Kidney epithelial cell (primary cell): ENCODE measurements around the gene JAM3. TPM values are rescaled to one million over a fixed set of nuclear protein-coding genes. Genes with fewer than 3 reads are reported as not detected.

Experiments
- DNase-seq: peaks from one replicate; pipeline ENCODE4 v3.0.0-alpha.2; 2010; ENCODE audit warnings: low read depth
- H3K27me3 ChIP-seq: 2 replicates; pipeline ENCODE4 v1.6.0; 2011; ENCODE audit warnings: low read length; ENCODE audit not compliant: control insufficient read depth, insufficient read depth
- H3K36me3 ChIP-seq: 2 replicates; pipeline ENCODE4 v1.5.1; 2011; ENCODE audit warnings: low read length; ENCODE audit not compliant: control insufficient read depth, insufficient read depth
- H3K4me3 ChIP-seq: 2 replicates; pipeline ENCODE4 v1.5.1; 2011; ENCODE audit warnings: low read depth, mild to moderate bottlenecking, control low read depth, low read length
- total RNA-seq: library from RNA; depleted of rRNA; stranded (reverse); fragments of >200 nt; gene quantifications from 2 replicates; pipeline ENCODE4 v1.2.3, GENCODE V29; 2015
- TF ChIP-seq, protein P1 (sequence below): IDR thresholded peaks from 2 replicates; pipeline ENCODE4 v1.5.1; 2011; ENCODE audit warnings: mild to moderate bottlenecking, moderate library complexity, low read length, control low read depth, inconsistent platforms; ENCODE audit not compliant: insufficient read depth, poor library complexity, severe bottlenecking

JAM3 gene
- total RNA-seq, 1 donor from 2014 or later = 28.0 TPM

GRCh38 chr11:134062265-134063123 is 6.4 kb upstream of the JAM3 start:
- Histone ChIP-seq H3K36me3 (no peaks in the 10 kb centered on the region), H3K27me3 (peaks cover 6% of the 10 kb centered on the region), H3K4me3 (no peak overlapping the region)
- TF ChIP-seq, protein P1, sequence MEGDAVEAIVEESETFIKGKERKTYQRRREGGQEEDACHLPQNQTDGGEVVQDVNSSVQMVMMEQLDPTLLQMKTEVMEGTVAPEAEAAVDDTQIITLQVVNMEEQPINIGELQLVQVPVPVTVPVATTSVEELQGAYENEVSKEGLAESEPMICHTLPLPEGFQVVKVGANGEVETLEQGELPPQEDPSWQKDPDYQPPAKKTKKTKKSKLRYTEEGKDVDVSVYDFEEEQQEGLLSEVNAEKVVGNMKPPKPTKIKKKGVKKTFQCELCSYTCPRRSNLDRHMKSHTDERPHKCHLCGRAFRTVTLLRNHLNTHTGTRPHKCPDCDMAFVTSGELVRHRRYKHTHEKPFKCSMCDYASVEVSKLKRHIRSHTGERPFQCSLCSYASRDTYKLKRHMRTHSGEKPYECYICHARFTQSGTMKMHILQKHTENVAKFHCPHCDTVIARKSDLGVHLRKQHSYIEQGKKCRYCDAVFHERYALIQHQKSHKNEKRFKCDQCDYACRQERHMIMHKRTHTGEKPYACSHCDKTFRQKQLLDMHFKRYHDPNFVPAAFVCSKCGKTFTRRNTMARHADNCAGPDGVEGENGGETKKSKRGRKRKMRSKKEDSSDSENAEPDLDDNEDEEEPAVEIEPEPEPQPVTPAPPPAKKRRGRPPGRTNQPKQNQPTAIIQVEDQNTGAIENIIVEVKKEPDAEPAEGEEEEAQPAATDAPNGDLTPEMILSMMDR = no peak
- no peak for DNase-seq

- no peak overlapping the region for H3K4me3 ChIP-seq
- no peaks in the 10 kb centered on the region for H3K36me3 ChIP-seq
- DNase-seq = no peak
- peaks cover 6% of the 10 kb centered on the region for H3K27me3 ChIP-seq
- TF ChIP-seq, protein P1 = no peak
These were observed 5.8 kb upstream of the JAM3 start for GRCh38 chr11:134063124-134063495.

DNA sequence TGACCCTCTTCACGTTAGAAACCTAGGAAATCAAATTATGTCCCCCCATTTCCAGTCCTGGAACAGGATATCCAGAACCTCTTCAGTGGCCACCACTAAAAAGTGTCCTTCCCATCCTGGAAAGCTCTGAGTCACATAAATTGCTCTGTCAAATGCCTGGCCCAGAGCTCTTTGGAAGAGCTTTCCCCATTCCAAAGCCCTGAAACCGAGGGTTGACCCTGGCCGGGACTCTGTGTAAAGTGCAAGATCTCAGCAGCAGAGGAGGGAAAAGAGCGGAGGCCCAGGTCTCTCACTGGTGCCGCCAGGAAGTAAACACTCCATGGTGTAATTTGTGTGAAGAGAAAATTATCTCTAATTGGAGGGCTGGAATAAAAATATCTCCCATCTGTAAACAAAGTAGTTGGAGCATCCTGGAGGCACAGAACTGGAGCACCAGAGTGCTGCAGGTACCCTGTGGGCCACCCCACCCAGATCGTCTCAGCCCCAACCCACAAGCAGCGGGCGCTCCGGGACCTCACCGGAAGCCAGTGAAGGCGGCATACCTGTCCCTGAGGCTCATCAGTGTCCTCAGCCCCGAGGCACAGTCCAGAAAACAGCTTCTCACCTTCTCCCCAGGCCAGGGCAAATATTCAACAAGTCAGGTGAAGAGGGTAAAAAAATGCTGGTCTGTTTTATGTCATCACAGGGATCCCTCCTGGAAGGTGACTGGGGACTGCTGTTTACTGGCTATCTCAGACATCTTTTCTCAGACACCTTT is 4.7 kb upstream of the JAM3 start:
- H3K4me3 ChIP-seq = no peak overlapping the region
- H3K27me3 ChIP-seq = peaks cover 6% of the 10 kb centered on the region
- TF ChIP-seq, protein P1 = no peak
- no peaks in the 10 kb centered on the region for H3K36me3 ChIP-seq
- DNase-seq = no peak

DNA sequence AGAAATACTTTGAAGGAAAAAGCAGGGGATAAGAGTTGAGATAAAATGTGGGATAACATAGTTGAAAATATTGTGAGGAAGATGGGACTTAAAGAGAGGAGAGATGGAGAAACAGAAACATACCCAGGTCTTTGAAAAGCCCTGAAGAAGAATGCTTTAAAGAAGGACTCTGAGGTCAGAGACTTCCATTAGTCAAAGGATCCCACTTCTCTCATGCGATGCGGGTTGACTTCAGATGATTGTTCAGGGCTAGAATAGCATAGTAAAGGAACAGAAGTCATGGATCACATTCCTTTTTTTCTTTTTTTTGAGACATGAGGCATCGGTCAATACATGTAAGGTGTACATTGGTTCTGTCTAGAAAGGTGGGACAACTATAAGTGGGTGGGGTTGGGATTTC is 3.5 kb upstream of the JAM3 start:
- peaks cover 6% of the 10 kb centered on the region for H3K27me3 ChIP-seq
- TF ChIP-seq, protein P1 = no peak
- DNase-seq = no peak
- H3K4me3 ChIP-seq = no peak overlapping the region
- H3K36me3 ChIP-seq = no peaks in the 10 kb centered on the region

- peaks cover 6% of the 10 kb centered on the region for H3K27me3 ChIP-seq
- TF ChIP-seq, protein P1 = no peak
- H3K36me3 ChIP-seq = no peaks in the 10 kb centered on the region
- H3K4me3 ChIP-seq = no peak overlapping the region
- DNase-seq = no peak
These were observed 1.7 kb upstream of the JAM3 start for GRCh38 chr11:134066943-134067885.
